Activated B cell treated with CpG ODN at 0.5 μM for 24 hours (primary cell): Measurements from ENCODE around the gene HM13. TPM values are rescaled to one million over a fixed set of nuclear protein-coding genes. Genes with fewer than 3 reads are reported as not detected.

ENCODE experiments used
- ATAC-seq: fragments of 200-7000 bp; cut with Tn5 transposase; one replicate; pipeline ENCODE4 v1.10.0; 2021; ENCODE audit warnings: low read depth, mild to moderate bottlenecking, moderate library complexity
- CTCF ChIA-PET: fragments of 350-600 bp; sonication (Branson Sonifier 250); formaldehyde crosslinking; loops from one replicate; lab custom pipeline; 2021; ENCODE audit warnings: antibody characterized with exemption; lab: Charles Lee
- POLR2A ChIA-PET: fragments of 350-600 bp; sonication (Branson Sonifier 250); formaldehyde crosslinking; loops from one replicate; lab custom pipeline; 2021; ENCODE audit warnings: antibody characterized with exemption; lab: Charles Lee
- DNase-seq: peaks from one replicate; pipeline ENCODE4 v3.0.0; 2022
- H3K27ac Mint-ChIP-seq: one replicate; pipeline ENCODE4 v1.8.0; 2020; ENCODE audit warnings: mixed read lengths
- H3K27me3 Mint-ChIP-seq: one replicate; pipeline ENCODE4 v1.8.0; 2021; ENCODE audit warnings: mixed read lengths
- H3K36me3 Mint-ChIP-seq: one replicate; pipeline ENCODE4 v1.8.0; 2021; ENCODE audit warnings: low read depth, mixed read lengths
- H3K4me1 Mint-ChIP-seq: one replicate; pipeline ENCODE4 v1.8.0; 2021; ENCODE audit warnings: mixed read lengths
- H3K4me3 Mint-ChIP-seq: one replicate; pipeline ENCODE4 v1.8.0; 2020; ENCODE audit warnings: mild to moderate bottlenecking, mixed read lengths
- H3K9me3 Mint-ChIP-seq: one replicate; pipeline ENCODE4 v1.8.0; 2020; ENCODE audit warnings: mixed read lengths
- CTCF ChIP-seq: fragments of 200-600 bp; IDR thresholded peaks from one replicate; pipeline ENCODE4 v1.8.0; 2022; ENCODE audit warnings: antibody characterized with exemption, mild to moderate bottlenecking
- intact Hi-C: fragments of 100-400 bp; cut with micrococcal nuclease; formaldehyde crosslinking; loops from one replicate; pipeline ENCODE4 v1.15.1; 2024
- total RNA-seq: library from RNA; stranded (reverse); gene quantifications from 2 replicates; pipeline ENCODE4 v1.2.3, GENCODE V29; 2022

Gene HM13
- total RNA-seq, 1 donor from 2014 or later, result 90.9 TPM

- Mint-ChIP-seq H3K4me1 (peaks cover 4% of the 10 kb centered on the region), H3K36me3 (peaks cover 57% of the 10 kb centered on the region), H3K27me3 (no peaks in the 10 kb centered on the region), H3K27ac (no peak overlapping the region), H3K4me3 (no peak overlapping the region), H3K9me3 (no peaks in the 10 kb centered on the region)
- ATAC-seq (no peak), DNase-seq (no peak)
- POLR2A ChIA-PET, result no interaction called here
- intact Hi-C loops, result no loop called here
- no peak for TF ChIP-seq CTCF
- CTCF ChIA-PET, result interaction anchor here (10.4 kb wide), 1 partner anchor 46 kb away, joined by 174 read pairs; no protein-coding TSS in a partner anchor
Measured at GRCh38 chr20:31565699-31566318, 51.6 kb downstream of the HM13 start.

- Mint-ChIP-seq H3K36me3 (peaks cover 55% of the 10 kb centered on the region), H3K4me3 (no peak overlapping the region), H3K4me1 (peaks cover 4% of the 10 kb centered on the region), H3K9me3 (no peaks in the 10 kb centered on the region), H3K27ac (no peak overlapping the region), H3K27me3 (no peaks in the 10 kb centered on the region)
- no peak for DNase-seq
- POLR2A ChIA-PET, result interaction anchor here (1.0 kb wide), 1 partner anchor 37 kb away, joined by 4 read pairs; no protein-coding TSS in a partner anchor
- intact Hi-C loops, result no loop called here
- CTCF ChIA-PET, result interaction anchor here (1.3 to 10.4 kb wide), 2 partner anchors 39 to 46 kb away, joined by 4 to 174 read pairs; partner anchors contain the start of gene ID1
- TF ChIP-seq CTCF, result no peak
- ATAC-seq, result no peak
Measured at GRCh38 chr20:31566319-31566657, 52.0 kb downstream of the HM13 start.

- H3K9me3 Mint-ChIP-seq, result no peaks in the 10 kb centered on the region
- H3K27ac Mint-ChIP-seq, result no peak overlapping the region
- no peaks in the 10 kb centered on the region for H3K27me3 Mint-ChIP-seq
- intact Hi-C loops, result no loop called here
- DNase-seq (no peak), ATAC-seq (no peak)
- H3K4me1 Mint-ChIP-seq, result peaks cover 4% of the 10 kb centered on the region
- ChIA-PET CTCF (interaction anchor here (0.8 to 10.4 kb wide), 4 partner anchors 8 to 45 kb away, joined by 3 to 174 read pairs (median 4); partner anchors contain the start of gene ID1), POLR2A (interaction anchor here (0.6 to 1.0 kb wide), 3 partner anchors 18 to 46 kb away, joined by 4 to 5 read pairs (median 4); no protein-coding TSS in a partner anchor)
- TF ChIP-seq CTCF, result no peak
- H3K4me3 Mint-ChIP-seq, result no peak overlapping the region
- H3K36me3 Mint-ChIP-seq, result peaks cover 49% of the 10 kb centered on the region
Measured at GRCh38 chr20:31566658-31567379, 52.6 kb downstream of the HM13 start.

GRCh38 chr20:31567380-31567720 lies 53.1 kb downstream of the HM13 start:
- H3K27me3 Mint-ChIP-seq, result no peaks in the 10 kb centered on the region
- ChIA-PET CTCF (interaction anchor here (0.8 to 10.4 kb wide), 4 partner anchors 9 to 45 kb away, joined by 3 to 174 read pairs (median 4); partner anchors contain the start of gene ID1), POLR2A (interaction anchor here (0.6 to 1.0 kb wide), 3 partner anchors 17 to 45 kb away, joined by 4 to 5 read pairs (median 4); no protein-coding TSS in a partner anchor)
- intact Hi-C loops, result no loop called here
- peaks cover 8% of the 10 kb centered on the region for H3K4me1 Mint-ChIP-seq
- ATAC-seq (no peak), DNase-seq (no peak)
- no peaks in the 10 kb centered on the region for H3K9me3 Mint-ChIP-seq
- no peak overlapping the region for H3K4me3 Mint-ChIP-seq
- TF ChIP-seq CTCF, result no peak
- peaks cover 44% of the 10 kb centered on the region for H3K36me3 Mint-ChIP-seq
- H3K27ac Mint-ChIP-seq, result no peak overlapping the region
